Hypothalamus (tissue), 51 donors: ENCODE data around the gene ERO1A.

Source experiments
- DNase-seq, 51 donors: peaks; one replicate each; lab custom pipeline; 2025; lab: John Stamatoyannopoulos, UW

Gene ERO1A

GRCh38 chr14:52610187-52610586 lies 85.2 kb downstream of the ERO1A start:
- DNase-seq: no peak

GRCh38 chr14:52609445-52610044 lies 85.8 kb downstream of the ERO1A start:
- no peak for DNase-seq

GRCh38 chr14:52607061-52607460 lies 88.3 kb downstream of the ERO1A start:
- DNase-seq: no peak

GRCh38 chr14:52602131-52602530 lies 93.2 kb downstream of the ERO1A start:
- DNase-seq: no peak

GRCh38 chr14:52599974-52600373 lies 95.4 kb downstream of the ERO1A start:
- no peak for DNase-seq

GRCh38 chr14:52598568-52598967 lies 96.8 kb downstream of the ERO1A start:
- DNase-seq: no peak

- DNase-seq: no peak
Observed at GRCh38 chr14:52596861-52597260, 98.5 kb downstream of the ERO1A start.

- no peak for DNase-seq
Observed at GRCh38 chr14:52596320-52596719, 99.0 kb downstream of the ERO1A start.

- no peak for DNase-seq
Observed at GRCh38 chr14:52590318-52590717, 105.0 kb downstream of the ERO1A start.
